NK-92 (cell line): Measurements from ENCODE around the gene PEX14.

Experiments used
- DNase-seq: peaks from one replicate; lab custom pipeline; 2025; ENCODE audit not compliant: unreplicated experiment; lab: John Stamatoyannopoulos, UW

The PEX14 gene

DNA sequence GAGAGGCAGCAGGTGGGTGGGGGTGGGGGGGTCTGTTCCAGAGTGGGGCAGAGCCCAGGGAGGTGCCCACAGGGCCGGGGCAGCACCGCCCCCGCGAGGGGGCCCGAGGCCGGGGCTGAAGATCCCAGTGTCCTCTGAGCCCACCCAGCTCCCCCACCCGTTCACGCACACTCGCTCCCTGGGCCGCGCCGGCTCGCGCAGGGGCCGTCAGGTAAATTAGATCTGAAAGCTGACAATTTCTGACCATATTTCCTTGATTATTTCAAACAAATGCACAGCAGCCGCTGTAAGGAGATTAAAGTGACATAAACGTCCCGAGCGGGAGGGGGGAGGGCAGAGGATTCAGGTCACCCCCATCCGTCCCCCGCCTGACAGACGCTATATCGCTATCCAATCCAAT is 203.7 kb downstream of the PEX14 start:
- DNase-seq, result no peak

- no peak for DNase-seq
These were observed 204.1 kb downstream of the PEX14 start for GRCh38 chr1:10678852-10679251.

DNA sequence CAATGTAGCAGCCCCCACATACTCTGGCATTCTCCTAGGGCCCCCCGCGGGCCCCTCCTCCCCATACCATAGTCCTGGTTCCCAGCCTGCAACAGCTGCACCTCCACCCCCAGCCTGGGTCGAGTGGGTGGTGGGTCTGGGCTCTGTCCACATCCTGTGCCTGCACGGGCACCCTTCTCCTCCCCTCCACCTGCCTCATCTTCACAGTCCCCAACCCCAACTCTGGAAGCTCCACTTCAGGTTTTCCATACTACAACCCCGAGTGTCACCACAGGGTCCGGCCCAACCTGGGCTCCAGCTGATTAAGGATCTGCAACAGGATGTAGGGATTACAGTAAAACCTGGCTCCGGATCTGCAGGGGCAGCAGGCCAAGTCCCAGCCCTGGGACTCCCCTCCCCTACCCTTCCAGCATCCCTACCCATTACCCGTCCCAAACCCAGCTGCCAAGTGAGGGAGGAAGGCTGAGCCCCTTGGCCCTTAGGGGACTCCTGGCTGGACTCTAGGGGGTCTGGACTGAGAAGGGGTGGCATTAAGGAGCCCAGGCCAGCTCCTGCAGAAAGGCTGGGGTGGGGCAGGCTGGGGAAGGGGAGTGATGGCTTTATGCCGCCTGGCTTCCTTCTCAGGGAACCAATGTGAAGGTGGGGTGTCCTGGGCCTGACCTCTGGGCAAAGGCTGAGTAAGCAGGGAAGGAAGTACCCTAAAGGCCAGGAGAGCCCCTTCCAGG is 204.9 kb downstream of the PEX14 start:
- no peak for DNase-seq
